Gastrocnemius medialis (tissue), 4 donors: ENCODE results near the gene APBA3.

Experiments
- POLR2A ChIP-seq, 2 donors: fragments of 450-650 bp; IDR thresholded peaks; one replicate each; pipeline ENCODE4 v1.6.1; 2017; ENCODE audit warnings: antibody characterized with exemption in 2 of 2, mild to moderate bottlenecking in 2 of 2, moderate library complexity in 2 of 2
- TF ChIP-seq, protein P1 (sequence below), 5 experiments: fragments of 450-650 bp in 3 of 5; fragments of 200-600 bp in 2 of 5; sonication (generic) in 2 of 5; IDR thresholded peaks in 4 of 5; conservative IDR thresholded peaks in 1 of 5; 1 replicate in 4 of 5; 2 replicates in 1 of 5; pipeline ENCODE4 v1.5.1; 2016 to 2019; ENCODE audit warnings: antibody characterized with exemption in 5 of 5, mild to moderate bottlenecking in 3 of 5, moderate library complexity in 3 of 5

DNA sequence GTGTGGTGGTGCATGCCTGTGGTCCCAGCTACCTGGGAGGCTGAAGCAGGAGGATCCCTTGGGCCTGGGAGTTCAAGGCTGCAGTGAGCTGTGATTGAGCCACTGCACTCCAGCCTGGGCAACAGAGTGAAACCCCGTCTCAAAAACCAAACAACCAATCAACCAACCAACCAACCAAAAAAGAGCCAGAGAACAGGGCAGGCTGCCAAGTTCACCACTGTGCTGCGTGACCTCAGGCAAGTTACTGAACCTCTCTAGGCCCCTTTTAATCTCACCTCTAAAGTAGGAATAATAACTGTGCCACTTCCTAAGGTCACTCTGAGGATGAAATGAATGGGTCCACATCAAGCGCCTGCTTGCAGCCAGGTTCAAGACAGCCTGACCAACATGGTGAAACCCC, 36.4 kb downstream of the APBA3 start:
- TF ChIP-seq, protein P1, sequence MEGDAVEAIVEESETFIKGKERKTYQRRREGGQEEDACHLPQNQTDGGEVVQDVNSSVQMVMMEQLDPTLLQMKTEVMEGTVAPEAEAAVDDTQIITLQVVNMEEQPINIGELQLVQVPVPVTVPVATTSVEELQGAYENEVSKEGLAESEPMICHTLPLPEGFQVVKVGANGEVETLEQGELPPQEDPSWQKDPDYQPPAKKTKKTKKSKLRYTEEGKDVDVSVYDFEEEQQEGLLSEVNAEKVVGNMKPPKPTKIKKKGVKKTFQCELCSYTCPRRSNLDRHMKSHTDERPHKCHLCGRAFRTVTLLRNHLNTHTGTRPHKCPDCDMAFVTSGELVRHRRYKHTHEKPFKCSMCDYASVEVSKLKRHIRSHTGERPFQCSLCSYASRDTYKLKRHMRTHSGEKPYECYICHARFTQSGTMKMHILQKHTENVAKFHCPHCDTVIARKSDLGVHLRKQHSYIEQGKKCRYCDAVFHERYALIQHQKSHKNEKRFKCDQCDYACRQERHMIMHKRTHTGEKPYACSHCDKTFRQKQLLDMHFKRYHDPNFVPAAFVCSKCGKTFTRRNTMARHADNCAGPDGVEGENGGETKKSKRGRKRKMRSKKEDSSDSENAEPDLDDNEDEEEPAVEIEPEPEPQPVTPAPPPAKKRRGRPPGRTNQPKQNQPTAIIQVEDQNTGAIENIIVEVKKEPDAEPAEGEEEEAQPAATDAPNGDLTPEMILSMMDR (IDR thresholded peaks at IDR 0.05 in 4 of 5, conservative IDR thresholded peaks at IDR 0.05 in 1 of 5), result no peak
- no peak for TF ChIP-seq POLR2A (IDR thresholded peaks at IDR 0.05)
